ENCODE results near the gene KCNA3. TPM values are rescaled to one million over a fixed set of nuclear protein-coding genes. Genes with fewer than 3 reads are reported as not detected.
A peak's percentile ranks its signal among the peaks of the same experiment; 100 is the strongest.

KCNA3 gene
- total and polyA plus RNA-seq, 9 donors = 0.07 to 0.44 (median 0.21) TPM

DNA sequence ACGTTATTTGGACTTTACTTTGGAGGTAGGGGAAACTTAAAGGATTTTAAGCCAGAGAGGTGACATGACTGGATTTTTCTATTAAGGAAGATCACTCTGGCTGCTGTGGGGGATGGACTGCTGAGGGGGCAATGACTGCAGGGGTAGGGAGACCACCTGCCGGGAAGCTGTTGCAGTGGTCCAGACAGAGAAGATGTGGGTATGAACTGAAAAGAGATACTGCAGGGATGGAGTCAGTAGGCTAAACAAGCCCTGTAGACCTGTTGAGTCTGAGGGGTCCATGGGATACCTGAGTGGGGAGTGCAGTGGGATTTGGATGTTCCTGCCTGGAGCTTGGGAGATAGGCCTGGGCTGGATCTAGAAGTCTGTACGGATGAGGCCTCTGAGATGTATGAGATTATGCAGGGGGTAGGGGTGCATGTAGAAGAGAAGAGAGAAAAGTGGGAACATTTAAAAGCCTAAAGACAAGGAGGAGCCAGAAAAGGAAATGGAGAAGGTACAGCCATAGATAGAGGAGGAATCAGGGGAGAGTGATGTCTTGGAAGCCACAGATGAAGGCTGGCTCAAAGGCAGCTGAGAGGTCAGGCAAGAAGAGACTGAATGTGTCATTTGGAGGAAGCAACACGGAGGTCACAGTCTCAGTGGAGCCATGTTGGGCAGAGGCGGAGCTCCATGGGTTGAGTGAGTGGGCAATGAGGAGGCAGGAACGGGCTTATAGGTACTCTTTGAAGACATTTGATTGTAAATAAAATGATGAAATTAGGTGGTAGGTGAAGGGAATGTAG, 42.7 kb downstream of the KCNA3 start:
- WGBS (ENCODE audit: insufficient coverage) = 63% methylated on average over 6 of the region's 6 CpGs
- H3K4me1 ChIP-seq (ENCODE audit: control insufficient read depth, insufficient read depth, low read length) = peaks cover 23% of the 10 kb centered on the region
- H3K27ac ChIP-seq (ENCODE audit: low read length) = no peak overlapping the region
- H3K36me3 ChIP-seq (ENCODE audit: control insufficient read depth, insufficient read depth, low read length) = no peaks in the 10 kb centered on the region
- DNase-seq = no peak
- peaks cover 11% of the 10 kb centered on the region for H3K27me3 ChIP-seq (ENCODE audit: control insufficient read depth, insufficient read depth, low read length)
- H3K9me3 ChIP-seq (replicated peaks; ENCODE audit: control insufficient read depth, low read depth, low read length) = no peaks in the 10 kb centered on the region
- no peak overlapping the region for H3K4me3 ChIP-seq (ENCODE audit: low read length)

DNA sequence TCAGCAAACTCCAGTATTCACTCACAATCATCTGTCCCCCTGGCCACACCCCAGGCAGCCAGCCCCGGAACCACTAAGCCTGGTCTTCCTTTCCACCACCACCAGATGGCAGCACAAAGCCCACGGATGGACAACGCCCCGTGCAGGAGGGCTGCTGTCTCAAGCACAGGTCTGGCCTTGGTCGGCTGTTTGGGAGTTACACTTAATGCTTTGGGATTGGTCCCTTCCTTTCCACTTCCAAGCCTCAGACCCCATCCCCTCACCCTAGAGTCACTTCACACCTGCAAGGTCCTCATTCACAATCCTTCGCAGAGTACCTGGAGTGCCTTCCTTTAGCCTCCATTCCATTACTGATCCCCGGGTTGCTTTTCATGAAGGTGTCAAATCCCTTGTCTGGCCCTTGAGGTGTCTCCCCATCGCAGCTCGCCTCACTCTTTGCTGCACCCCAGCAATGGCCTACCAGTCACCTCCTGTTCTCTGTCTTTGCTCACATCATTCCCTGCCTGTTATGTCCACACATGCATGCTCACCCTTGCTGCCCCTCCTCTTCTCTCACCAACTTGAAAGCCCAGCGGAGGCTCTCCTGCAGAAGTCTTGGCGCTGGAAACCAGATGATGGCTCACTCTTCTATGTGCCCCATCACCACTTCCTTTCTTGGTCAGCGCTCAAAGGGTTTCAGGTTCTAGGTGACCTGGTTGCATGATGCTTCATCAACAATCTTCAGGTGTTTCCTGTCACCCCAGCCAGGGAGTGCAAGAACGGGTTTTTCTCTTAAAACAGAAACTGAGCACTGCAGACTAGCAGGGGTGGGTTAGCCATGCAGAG, 43.7 kb downstream of the KCNA3 start:
- Histone ChIP-seq H3K27ac (ENCODE audit: low read length) (no peak overlapping the region), H3K36me3 (ENCODE audit: control insufficient read depth, insufficient read depth, low read length) (no peaks in the 10 kb centered on the region), H3K4me1 (ENCODE audit: control insufficient read depth, insufficient read depth, low read length) (peaks cover 23% of the 10 kb centered on the region), H3K9me3 (replicated peaks; ENCODE audit: control insufficient read depth, low read depth, low read length) (no peaks in the 10 kb centered on the region), H3K27me3 (ENCODE audit: control insufficient read depth, insufficient read depth, low read length) (peaks cover 11% of the 10 kb centered on the region), H3K4me3 (ENCODE audit: low read length) (no peak overlapping the region)
- DNase-seq = peak; percentile 51
- WGBS (ENCODE audit: insufficient coverage) = 40% methylated on average over 10 of the region's 13 CpGs

DNA sequence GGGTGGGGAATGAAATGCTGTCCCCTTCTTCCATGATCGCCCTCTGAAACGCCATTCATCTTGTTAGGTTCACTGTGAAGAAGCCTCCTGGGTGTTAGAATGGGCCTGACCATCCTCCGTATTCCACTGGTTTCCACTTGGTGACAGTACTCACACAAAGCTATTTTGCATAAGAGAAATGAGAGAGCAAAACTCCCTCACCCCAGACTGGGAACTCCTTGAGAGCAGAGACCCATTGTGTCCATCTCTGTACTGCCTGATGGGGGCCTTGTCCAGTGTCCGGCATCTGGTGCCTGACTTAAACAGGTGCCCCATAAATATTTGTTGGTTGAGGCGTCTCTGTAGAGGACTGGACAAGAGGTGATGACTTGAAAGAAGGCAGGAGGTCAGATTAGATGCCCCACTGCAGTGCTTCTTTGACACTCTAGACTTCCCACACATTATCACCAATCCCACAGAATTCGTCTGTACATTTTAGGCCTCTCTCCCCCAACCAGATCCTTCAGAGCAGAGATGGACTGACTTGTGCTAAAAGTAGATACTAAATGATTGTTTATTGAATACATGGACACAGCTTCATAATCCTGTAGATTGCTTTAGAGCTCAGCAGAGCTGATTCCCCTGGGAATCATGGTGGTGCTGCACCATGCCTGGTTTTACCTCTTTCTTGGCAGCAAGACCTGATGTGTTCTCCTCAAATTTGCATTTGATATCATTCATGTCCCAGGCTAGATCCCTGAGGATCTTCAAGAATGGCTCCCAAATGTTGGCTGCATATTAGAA, 46.2 kb downstream of the KCNA3 start:
- 80% methylated on average over 2 of the region's 6 CpGs for WGBS (ENCODE audit: insufficient coverage)
- Histone ChIP-seq H3K4me3 (ENCODE audit: low read length) (no peak overlapping the region), H3K9me3 (replicated peaks; ENCODE audit: control insufficient read depth, low read depth, low read length) (no peaks in the 10 kb centered on the region), H3K27me3 (ENCODE audit: control insufficient read depth, insufficient read depth, low read length) (peaks cover 9% of the 10 kb centered on the region), H3K27ac (ENCODE audit: low read length) (no peak overlapping the region), H3K4me1 (ENCODE audit: control insufficient read depth, insufficient read depth, low read length) (peaks cover 5% of the 10 kb centered on the region), H3K36me3 (ENCODE audit: control insufficient read depth, insufficient read depth, low read length) (no peaks in the 10 kb centered on the region)
- DNase-seq = no peak

DNA sequence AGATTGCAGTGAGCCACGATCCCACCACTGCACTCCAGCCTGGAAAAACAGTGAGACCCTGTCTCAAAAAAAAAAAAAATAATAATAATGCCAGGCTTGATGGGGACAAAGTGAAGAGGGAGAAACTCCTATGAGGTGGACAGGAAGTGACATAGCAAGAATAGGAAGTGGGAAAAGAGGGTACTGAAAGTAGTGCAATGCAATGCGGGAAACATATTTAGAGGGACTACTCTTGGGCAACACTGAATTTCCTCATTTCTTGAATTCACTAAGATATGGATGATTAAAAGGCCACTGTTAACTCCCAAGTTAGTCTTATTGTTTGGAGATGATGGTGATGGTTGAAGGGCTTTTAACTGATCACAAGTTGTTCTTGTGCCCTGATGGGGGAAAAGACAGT, 47.0 kb downstream of the KCNA3 start:
- no peaks in the 10 kb centered on the region for H3K9me3 ChIP-seq (replicated peaks; ENCODE audit: control insufficient read depth, low read depth, low read length)
- H3K36me3 ChIP-seq (ENCODE audit: control insufficient read depth, insufficient read depth, low read length) = no peaks in the 10 kb centered on the region
- no peak overlapping the region for H3K27ac ChIP-seq (ENCODE audit: low read length)
- peaks cover 10% of the 10 kb centered on the region for H3K27me3 ChIP-seq (ENCODE audit: control insufficient read depth, insufficient read depth, low read length)
- WGBS (ENCODE audit: insufficient coverage) = no CpG with 5 or more reads among the region's 2 CpGs
- H3K4me1 ChIP-seq (ENCODE audit: control insufficient read depth, insufficient read depth, low read length) = peaks cover 2% of the 10 kb centered on the region
- DNase-seq = peak; percentile 19
- H3K4me3 ChIP-seq (ENCODE audit: low read length) = no peak overlapping the region

DNA sequence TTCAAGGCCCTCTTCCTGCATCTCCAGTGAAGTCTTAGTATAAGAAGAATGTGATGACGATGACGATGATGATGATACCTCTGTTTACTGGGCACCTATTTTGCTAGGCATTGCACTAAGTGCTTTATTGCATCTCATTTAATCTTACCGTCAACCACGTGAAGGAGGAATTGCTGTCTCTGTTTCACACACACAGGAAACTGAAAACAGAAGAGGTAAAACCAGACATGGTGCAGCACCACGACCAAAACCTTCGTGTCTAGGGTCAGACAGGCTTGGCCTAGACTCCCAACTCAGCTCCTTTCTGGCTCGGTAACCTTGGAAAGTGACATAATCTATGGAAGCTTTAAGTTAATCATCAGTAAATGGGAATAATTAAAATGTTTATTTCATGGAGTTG, 47.9 kb downstream of the KCNA3 start:
- Histone ChIP-seq H3K27me3 (ENCODE audit: control insufficient read depth, insufficient read depth, low read length) (peaks cover 10% of the 10 kb centered on the region), H3K9me3 (replicated peaks; ENCODE audit: control insufficient read depth, low read depth, low read length) (no peaks in the 10 kb centered on the region), H3K36me3 (ENCODE audit: control insufficient read depth, insufficient read depth, low read length) (no peaks in the 10 kb centered on the region), H3K4me1 (ENCODE audit: control insufficient read depth, insufficient read depth, low read length) (peaks cover 2% of the 10 kb centered on the region), H3K4me3 (ENCODE audit: low read length) (no peak overlapping the region), H3K27ac (ENCODE audit: low read length) (no peak overlapping the region)
- no peak for DNase-seq
- WGBS (ENCODE audit: insufficient coverage) = 50% methylated on average over 2 of the region's 7 CpGs

Other genes starting within 250 kb of the KCNA3 start
- gene PROK1, start 223.8 kb downstream of the KCNA3 start, total RNA-seq = not detected
- not detected for gene PROK1, start 223.8 kb downstream of the KCNA3 start, polyA plus RNA-seq (ENCODE audit: insufficient read depth in 1 of 8, insufficient read length in 8 of 8, low replicate concordance in 1 of 8)
- gene KCNA10, start 155.8 kb downstream of the KCNA3 start, total RNA-seq = 0.09 TPM
- under 1 TPM; 0.23 to 0.75 (median 0.60) TPM for gene KCNA10, start 155.8 kb downstream of the KCNA3 start, polyA plus RNA-seq (ENCODE audit: insufficient read depth in 1 of 8, insufficient read length in 8 of 8, low replicate concordance in 1 of 8)
- 0.75 TPM for gene KCNA2, start 68.6 kb downstream of the KCNA3 start, total RNA-seq
- 1 to 10 TPM in 4 of 8 donors, under 1 TPM in 4; 0.68 to 3.0 (median 0.91) TPM for gene KCNA2, start 68.6 kb downstream of the KCNA3 start, polyA plus RNA-seq (ENCODE audit: insufficient read depth in 1 of 8, insufficient read length in 8 of 8, low replicate concordance in 1 of 8)
- gene CD53, start 198.2 kb upstream of the KCNA3 start, total RNA-seq = 8.2 TPM
- gene CD53, start 198.2 kb upstream of the KCNA3 start, polyA plus RNA-seq (ENCODE audit: insufficient read depth in 1 of 8, insufficient read length in 8 of 8, low replicate concordance in 1 of 8) = 1 to 10 TPM; 7.0 to 9.6 (median 7.7) TPM

Measured in muscle of leg (tissue), 11 donors.